HCT116 (cell line): ENCODE data around the gene RBBP8NL. TPM values are rescaled to one million over a fixed set of nuclear protein-coding genes. Genes with fewer than 3 reads are reported as not detected.
A peak's percentile ranks its signal among the peaks of the same experiment; 100 is the strongest.

Source experiments
- ATAC-seq: fragments of 200-7000 bp; cut with Tn5 transposase; 2 replicates; pipeline ENCODE4 v1.9.1; 2020; ENCODE audit warnings: mild to moderate bottlenecking, moderate library complexity
- BruUV-seq: library from RNA; stranded (reverse); fragments of 400-500 nt; replicated peaks from 2 replicates; lab custom pipeline; 2021; lab: Mats Ljungman, UMichigan
- CTCF ChIA-PET: fragments of 300-600 bp; sonication (Branson Sonifier 250); formaldehyde crosslinking; loops from one replicate; lab custom pipeline; 2021; ENCODE audit warnings: antibody characterized with exemption; lab: Charles Lee
- POLR2A ChIA-PET: fragments of 300-600, 350-600 bp; sonication (Branson Sonifier 250); formaldehyde crosslinking; loops from one replicate; lab custom pipeline; 2021; ENCODE audit warnings: antibody characterized with exemption; lab: Charles Lee
- RAD21 ChIA-PET, 2 experiments: fragments of 300-600 bp; sonication (Branson Sonifier 250); formaldehyde crosslinking; loops; one replicate each; lab custom pipeline; 2023; ENCODE audit warnings: low total read pairs in 2 of 2; ENCODE audit not compliant: uncharacterized antibody in 2 of 2, unreplicated experiment in 2 of 2, low non-redundant PET in 1 of 2; lab: Charles Lee
- DNase-seq: peaks from one replicate; pipeline ENCODE4 v3.0.0-alpha.2; 2010; ENCODE audit warnings: low read depth, low spot score
- H2AFZ ChIP-seq: fragments of 200-600 bp; shearing (Covaris generic), sonication (generic); 2 replicates; pipeline ENCODE4 v1.6.1; 2017; ENCODE audit warnings: low read depth, mixed run types, mixed read lengths, antibody characterized with exemption, low read length; ENCODE audit not compliant: poor library complexity, severe bottlenecking
- H3K27ac ChIP-seq: 2 replicates; pipeline ENCODE4 v1.5.1; 2012; ENCODE audit warnings: low read depth, low read length
- H3K27me3 ChIP-seq: fragments of 200-600 bp; sonication (generic); 2 replicates; pipeline ENCODE4 v1.6.1; 2016; ENCODE audit warnings: mixed run types, low read length, mixed read lengths; ENCODE audit not compliant: insufficient read depth
- H3K36me3 ChIP-seq, 2 experiments: fragments of 200-500 bp in 1 of 2; fragments of 200-600 bp in 1 of 2; sonication (Bioruptor generic) in 1 of 2; sonication (generic) in 1 of 2; 2 replicates each; pipeline versions ENCODE4 v1.5.1 to v1.6.1; 2014 to 2016; ENCODE audit warnings: low read length in 2 of 2, inconsistent platforms in 1 of 2, mixed read lengths in 1 of 2, mixed run types in 1 of 2; ENCODE audit not compliant: insufficient read depth in 2 of 2, control insufficient read depth in 1 of 2
- H3K4me1 ChIP-seq, 2 experiments: fragments of 200-600 bp in 1 of 2; sonication (generic) in 1 of 2; 2 replicates each; pipeline versions ENCODE4 v1.5.1 to v1.6.1; 2012 to 2017; ENCODE audit warnings: low read length in 2 of 2, inconsistent platforms in 1 of 2, mild to moderate bottlenecking in 1 of 2, mixed read lengths in 1 of 2, mixed run types in 1 of 2, moderate library complexity in 1 of 2; ENCODE audit not compliant: insufficient read depth in 2 of 2, control insufficient read depth in 1 of 2
- H3K4me2 ChIP-seq: fragments of 200-600 bp; sonication (generic); 2 replicates; pipeline ENCODE4 v1.6.1; 2017; ENCODE audit warnings: mixed run types, low read length, mixed read lengths
- H3K4me3 ChIP-seq, 2 experiments: fragments of 200-600 bp in 1 of 2; sonication (generic) in 1 of 2; replicated peaks in 1 of 2; 2 replicates each; pipeline ENCODE4 v1.5.1; 2011 to 2016; ENCODE audit warnings: low read length in 2 of 2, control low read depth in 1 of 2, low read depth in 1 of 2, mild to moderate bottlenecking in 1 of 2, mixed read lengths in 1 of 2, mixed run types in 1 of 2
- H3K79me2 ChIP-seq: fragments of 200-600 bp; sonication (generic); 2 replicates; pipeline ENCODE4 v1.6.1; 2017; ENCODE audit warnings: mild to moderate bottlenecking, mixed run types, low read length, moderate library complexity, mixed read lengths; ENCODE audit not compliant: insufficient read depth
- H3K9ac ChIP-seq: fragments of 200-600 bp; sonication (generic); 2 replicates; pipeline ENCODE4 v1.6.1; 2016; ENCODE audit warnings: low read length, mixed read lengths
- H3K9me2 ChIP-seq: fragments of 200-600 bp; sonication (generic), shearing (Covaris generic); 2 replicates; pipeline ENCODE4 v1.6.1; 2017; ENCODE audit warnings: mixed run types, mild to moderate bottlenecking, moderate library complexity; ENCODE audit not compliant: insufficient read depth
- H3K9me3 ChIP-seq, 2 experiments: fragments of 200-500 bp in 1 of 2; fragments of 200-600 bp in 1 of 2; sonication (Bioruptor generic) in 1 of 2; sonication (generic) in 1 of 2; 2 replicates each; pipeline ENCODE4 v1.6.1; 2014 to 2017; ENCODE audit warnings: low read length in 2 of 2, mixed read lengths in 2 of 2, inconsistent platforms in 1 of 2, low read depth in 1 of 2, mild to moderate bottlenecking in 1 of 2, mixed run types in 1 of 2, moderate library complexity in 1 of 2; ENCODE audit not compliant: control insufficient read depth in 1 of 2, insufficient read depth in 1 of 2
- H4K20me1 ChIP-seq: fragments of 200-600 bp; sonication (generic), shearing (Covaris generic); 2 replicates; pipeline ENCODE4 v1.6.1; 2017; ENCODE audit warnings: mixed run types, mild to moderate bottlenecking, moderate library complexity; ENCODE audit not compliant: insufficient read depth
- CEBPB ChIP-seq: IDR thresholded peaks from 2 replicates; pipeline ENCODE4 v1.6.1; 2012; ENCODE audit warnings: low read depth
- EGR1 ChIP-seq: IDR thresholded peaks from 2 replicates; pipeline ENCODE4 v1.6.1; 2012; ENCODE audit warnings: low read depth
- ELF1 ChIP-seq: IDR thresholded peaks from 2 replicates; pipeline ENCODE4 v1.6.1; 2012; ENCODE audit warnings: low read depth, borderline replicate concordance
- EZH2phosphoT487 ChIP-seq: fragments of 200-600 bp; IDR thresholded peaks from 2 replicates; pipeline ENCODE4 v1.6.1; 2018; ENCODE audit warnings: antibody characterized with exemption, borderline replicate concordance
- FOSL1 ChIP-seq: IDR thresholded peaks from 2 replicates; pipeline ENCODE4 v1.6.1; 2012; ENCODE audit warnings: low read depth
- JUND ChIP-seq: IDR thresholded peaks from 2 replicates; pipeline ENCODE4 v1.6.1; 2012
- POLR2AphosphoS5 ChIP-seq: IDR thresholded peaks from 2 replicates; pipeline ENCODE4 v1.6.1; 2011; ENCODE audit warnings: mild to moderate bottlenecking, low read depth, low read length, moderate library complexity
- SIN3A ChIP-seq: IDR thresholded peaks from 2 replicates; pipeline ENCODE4 v1.6.1; 2012; ENCODE audit warnings: low read depth
- SP1 ChIP-seq: IDR thresholded peaks from 2 replicates; pipeline ENCODE4 v1.6.1; 2012; ENCODE audit warnings: low read depth
- SRF ChIP-seq: IDR thresholded peaks from 2 replicates; pipeline ENCODE4 v1.6.1; 2012; ENCODE audit warnings: low read depth
- YY1 ChIP-seq: IDR thresholded peaks from 2 replicates; pipeline ENCODE4 v1.6.1; 2011; ENCODE audit warnings: low read length, low read depth, moderate library complexity, mild to moderate bottlenecking; ENCODE audit not compliant: insufficient replicate concordance; ENCODE audit errors: extremely low read depth
- ZFX ChIP-seq: fragments of 450-650 bp; IDR thresholded peaks from 2 replicates; pipeline ENCODE4 v1.6.1; 2017
- ZNF274 ChIP-seq: fragments of 200-500 bp; sonication (Bioruptor generic); IDR thresholded peaks from 2 replicates; pipeline ENCODE4 v1.6.1; 2014; ENCODE audit warnings: mild to moderate bottlenecking, low read depth, low read length, inconsistent platforms
- intact Hi-C: fragments of 100-400 bp; cut with micrococcal nuclease; formaldehyde crosslinking; loops from 2 replicates; pipeline ENCODE4 v1.10.0; 2022
- total RNA-seq: library from RNA; stranded (reverse); gene quantifications from one replicate; pipeline ENCODE4 v1.2.1, GENCODE V29; 2021; ENCODE audit not compliant: unreplicated experiment
- TF ChIP-seq, protein P1 (sequence below), 3 experiments: fragments of 200-600 bp in 1 of 3; sonication (generic) in 1 of 3; IDR thresholded peaks in 2 of 3; conservative IDR thresholded peaks in 1 of 3; 2 replicates each; pipeline ENCODE4 v1.5.1; 2012 to 2017; ENCODE audit warnings: low read depth in 2 of 3, low read length in 2 of 3, antibody characterized with exemption in 1 of 3, borderline replicate concordance in 1 of 3, control low read depth in 1 of 3, mild to moderate bottlenecking in 1 of 3, mixed read lengths in 1 of 3, mixed run types in 1 of 3, moderate library complexity in 1 of 3; ENCODE audit not compliant: insufficient read depth in 1 of 3
- TF ChIP-seq, protein P2 (sequence below): IDR thresholded peaks from 2 replicates; pipeline ENCODE4 v1.6.1; 2012
- TF ChIP-seq, protein P3 (sequence below): IDR thresholded peaks from 2 replicates; pipeline ENCODE4 v1.6.1; 2012; ENCODE audit warnings: low read depth

Gene RBBP8NL
- total RNA-seq, 1 experiment from 2014 or later = 0.59 TPM

DNA sequence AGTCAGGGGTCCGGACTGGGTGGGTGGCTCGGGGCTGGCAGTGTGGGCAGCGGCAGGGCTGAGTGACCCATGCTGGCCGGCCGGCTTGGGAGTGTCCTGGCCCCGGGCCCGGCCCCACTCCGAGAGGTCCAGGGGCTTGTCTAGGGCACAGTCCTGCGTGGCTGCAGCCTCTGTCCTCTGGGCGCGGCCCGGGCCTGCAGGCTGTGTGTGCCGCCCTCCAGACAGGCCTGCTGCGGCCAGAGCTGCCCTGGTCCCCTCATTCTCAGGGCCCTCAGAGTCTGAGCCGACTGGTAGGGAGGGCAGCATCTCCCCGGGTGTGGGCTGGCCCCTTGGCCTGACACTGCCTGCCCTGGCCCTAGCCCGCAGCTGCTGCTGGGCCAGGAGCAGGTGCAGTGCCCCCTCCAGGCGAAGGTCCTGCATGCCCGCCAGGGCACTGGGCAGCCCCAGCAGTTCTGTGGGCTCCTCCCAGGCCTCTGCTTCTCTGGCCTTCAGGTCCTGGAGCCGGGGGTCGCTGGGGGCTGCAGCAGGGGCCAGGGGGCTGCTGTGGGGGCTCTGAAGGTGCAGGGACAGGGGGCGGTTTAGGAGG is 13.3 kb downstream of the RBBP8NL start:
- Histone ChIP-seq H3K27me3 (no peaks in the 10 kb centered on the region), H3K36me3 (no peaks in the 10 kb centered on the region), H3K4me1 (peaks cover 15% of the 10 kb centered on the region in 2 experiments), H3K4me2 (no peak overlapping the region), H3K9me2 (no peaks in the 10 kb centered on the region), H3K9ac (no peak overlapping the region), H3K4me3 (no peak overlapping the region), H3K27ac (no peak overlapping the region), H3K79me2 (no peaks in the 10 kb centered on the region), H4K20me1 (no peaks in the 10 kb centered on the region), H3K9me3 (no peaks in the 10 kb centered on the region), H2AFZ (no peak overlapping the region)
- TF ChIP-seq SIN3A (no peak), JUND (no peak), ZFX (no peak), POLR2AphosphoS5 (no peak)
- TF ChIP-seq, protein P1, sequence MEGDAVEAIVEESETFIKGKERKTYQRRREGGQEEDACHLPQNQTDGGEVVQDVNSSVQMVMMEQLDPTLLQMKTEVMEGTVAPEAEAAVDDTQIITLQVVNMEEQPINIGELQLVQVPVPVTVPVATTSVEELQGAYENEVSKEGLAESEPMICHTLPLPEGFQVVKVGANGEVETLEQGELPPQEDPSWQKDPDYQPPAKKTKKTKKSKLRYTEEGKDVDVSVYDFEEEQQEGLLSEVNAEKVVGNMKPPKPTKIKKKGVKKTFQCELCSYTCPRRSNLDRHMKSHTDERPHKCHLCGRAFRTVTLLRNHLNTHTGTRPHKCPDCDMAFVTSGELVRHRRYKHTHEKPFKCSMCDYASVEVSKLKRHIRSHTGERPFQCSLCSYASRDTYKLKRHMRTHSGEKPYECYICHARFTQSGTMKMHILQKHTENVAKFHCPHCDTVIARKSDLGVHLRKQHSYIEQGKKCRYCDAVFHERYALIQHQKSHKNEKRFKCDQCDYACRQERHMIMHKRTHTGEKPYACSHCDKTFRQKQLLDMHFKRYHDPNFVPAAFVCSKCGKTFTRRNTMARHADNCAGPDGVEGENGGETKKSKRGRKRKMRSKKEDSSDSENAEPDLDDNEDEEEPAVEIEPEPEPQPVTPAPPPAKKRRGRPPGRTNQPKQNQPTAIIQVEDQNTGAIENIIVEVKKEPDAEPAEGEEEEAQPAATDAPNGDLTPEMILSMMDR (IDR thresholded peaks at IDR 0.05 in 2 of 3, conservative IDR thresholded peaks at IDR 0.05 in 1 of 3; ENCODE audit: borderline replicate concordance in 1 of 3, insufficient read depth in 1 of 3, low read depth in 2 of 3, low read length in 2 of 3) = peak in 2 of 3 experiments; percentile 42 to 54; a peak in 4 of 6 replicates
- BruUV-seq = no TSS peak
- DNase-seq (no peak), ATAC-seq (peak; percentile 57)
- ChIA-PET POLR2A (no interaction called here), RAD21 (no interaction called here), CTCF (no interaction called here)
- intact Hi-C loops = no loop called here

DNA sequence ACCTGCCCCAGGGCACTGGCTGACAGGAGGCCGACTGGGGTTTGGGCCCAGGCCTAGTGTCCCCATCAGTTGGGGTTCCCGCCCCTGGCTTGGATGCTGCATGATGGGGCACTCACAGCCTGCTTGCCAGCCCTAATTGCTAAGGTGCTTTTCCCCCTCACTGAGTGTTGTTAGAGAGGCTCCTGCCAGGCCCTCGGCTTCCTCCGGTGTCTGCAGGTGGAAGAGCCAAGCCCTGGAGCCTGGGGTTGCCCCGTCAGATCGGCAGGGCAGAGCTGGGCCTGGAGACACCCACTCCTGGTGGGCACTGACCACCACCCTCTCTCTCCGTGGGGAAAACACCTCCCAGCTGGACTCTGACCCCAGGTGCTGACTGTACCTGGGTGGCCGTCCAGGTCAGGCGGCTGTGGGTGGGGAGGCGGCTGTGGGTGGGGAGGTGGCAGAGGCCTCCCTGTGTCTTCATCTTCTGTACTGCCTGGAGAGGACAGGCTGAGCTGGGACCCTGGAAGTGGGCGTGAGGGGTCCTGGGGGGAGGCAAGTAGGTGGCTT is 14.2 kb downstream of the RBBP8NL start:
- no peak overlapping the region for H3K9ac ChIP-seq
- intact Hi-C loops = no loop called here
- RAD21 ChIA-PET = no interaction called here
- no peak for TF ChIP-seq EZH2phosphoT487
- TF ChIP-seq, protein P2, sequence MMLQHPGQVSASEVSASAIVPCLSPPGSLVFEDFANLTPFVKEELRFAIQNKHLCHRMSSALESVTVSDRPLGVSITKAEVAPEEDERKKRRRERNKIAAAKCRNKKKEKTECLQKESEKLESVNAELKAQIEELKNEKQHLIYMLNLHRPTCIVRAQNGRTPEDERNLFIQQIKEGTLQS = no peak
- TF ChIP-seq CEBPB = no peak
- TF ChIP-seq ELF1 = no peak
- no peak for TF ChIP-seq SP1
- no peak for TF ChIP-seq FOSL1
- TF ChIP-seq ZNF274 = no peak
- no peak for TF ChIP-seq ZFX
- TF ChIP-seq, protein P3, sequence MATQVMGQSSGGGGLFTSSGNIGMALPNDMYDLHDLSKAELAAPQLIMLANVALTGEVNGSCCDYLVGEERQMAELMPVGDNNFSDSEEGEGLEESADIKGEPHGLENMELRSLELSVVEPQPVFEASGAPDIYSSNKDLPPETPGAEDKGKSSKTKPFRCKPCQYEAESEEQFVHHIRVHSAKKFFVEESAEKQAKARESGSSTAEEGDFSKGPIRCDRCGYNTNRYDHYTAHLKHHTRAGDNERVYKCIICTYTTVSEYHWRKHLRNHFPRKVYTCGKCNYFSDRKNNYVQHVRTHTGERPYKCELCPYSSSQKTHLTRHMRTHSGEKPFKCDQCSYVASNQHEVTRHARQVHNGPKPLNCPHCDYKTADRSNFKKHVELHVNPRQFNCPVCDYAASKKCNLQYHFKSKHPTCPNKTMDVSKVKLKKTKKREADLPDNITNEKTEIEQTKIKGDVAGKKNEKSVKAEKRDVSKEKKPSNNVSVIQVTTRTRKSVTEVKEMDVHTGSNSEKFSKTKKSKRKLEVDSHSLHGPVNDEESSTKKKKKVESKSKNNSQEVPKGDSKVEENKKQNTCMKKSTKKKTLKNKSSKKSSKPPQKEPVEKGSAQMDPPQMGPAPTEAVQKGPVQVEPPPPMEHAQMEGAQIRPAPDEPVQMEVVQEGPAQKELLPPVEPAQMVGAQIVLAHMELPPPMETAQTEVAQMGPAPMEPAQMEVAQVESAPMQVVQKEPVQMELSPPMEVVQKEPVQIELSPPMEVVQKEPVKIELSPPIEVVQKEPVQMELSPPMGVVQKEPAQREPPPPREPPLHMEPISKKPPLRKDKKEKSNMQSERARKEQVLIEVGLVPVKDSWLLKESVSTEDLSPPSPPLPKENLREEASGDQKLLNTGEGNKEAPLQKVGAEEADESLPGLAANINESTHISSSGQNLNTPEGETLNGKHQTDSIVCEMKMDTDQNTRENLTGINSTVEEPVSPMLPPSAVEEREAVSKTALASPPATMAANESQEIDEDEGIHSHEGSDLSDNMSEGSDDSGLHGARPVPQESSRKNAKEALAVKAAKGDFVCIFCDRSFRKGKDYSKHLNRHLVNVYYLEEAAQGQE = no peak
- no peak for TF ChIP-seq POLR2AphosphoS5
- no peak for TF ChIP-seq EGR1
- TF ChIP-seq YY1 = no peak
- no peak for TF ChIP-seq SRF
- TF ChIP-seq, all 23 proteins: peak for 0
- Histone ChIP-seq H3K4me2 (no peak overlapping the region), H3K4me3 (no peak overlapping the region), H3K9me2 (no peaks in the 10 kb centered on the region), H3K36me3 (no peaks in the 10 kb centered on the region), H3K27ac (no peak overlapping the region), H2AFZ (no peak overlapping the region), H4K20me1 (no peaks in the 10 kb centered on the region), H3K79me2 (no peaks in the 10 kb centered on the region), H3K27me3 (no peaks in the 10 kb centered on the region), H3K4me1 (peaks cover 15 to 17% of the 10 kb centered on the region in 2 experiments), H3K9me3 (no peaks in the 10 kb centered on the region)
- CTCF ChIA-PET = no interaction called here
- POLR2A ChIA-PET = no interaction called here
- DNase-seq = no peak
- ATAC-seq = no peak
- BruUV-seq = no TSS peak
